Activated CD4-positive, alpha-beta T cell treated with anti-CD3 and anti-CD28 coated beads, Interleukin-2, amount 50 U/mL, for 48 hours (primary cell): ENCODE data around the gene PLCB4.

ENCODE experiments used
- DNase-seq, 2 experiments: peaks; one replicate each; pipeline ENCODE4 v3.0.0-alpha.2; 2020

PLCB4 gene

DNA sequence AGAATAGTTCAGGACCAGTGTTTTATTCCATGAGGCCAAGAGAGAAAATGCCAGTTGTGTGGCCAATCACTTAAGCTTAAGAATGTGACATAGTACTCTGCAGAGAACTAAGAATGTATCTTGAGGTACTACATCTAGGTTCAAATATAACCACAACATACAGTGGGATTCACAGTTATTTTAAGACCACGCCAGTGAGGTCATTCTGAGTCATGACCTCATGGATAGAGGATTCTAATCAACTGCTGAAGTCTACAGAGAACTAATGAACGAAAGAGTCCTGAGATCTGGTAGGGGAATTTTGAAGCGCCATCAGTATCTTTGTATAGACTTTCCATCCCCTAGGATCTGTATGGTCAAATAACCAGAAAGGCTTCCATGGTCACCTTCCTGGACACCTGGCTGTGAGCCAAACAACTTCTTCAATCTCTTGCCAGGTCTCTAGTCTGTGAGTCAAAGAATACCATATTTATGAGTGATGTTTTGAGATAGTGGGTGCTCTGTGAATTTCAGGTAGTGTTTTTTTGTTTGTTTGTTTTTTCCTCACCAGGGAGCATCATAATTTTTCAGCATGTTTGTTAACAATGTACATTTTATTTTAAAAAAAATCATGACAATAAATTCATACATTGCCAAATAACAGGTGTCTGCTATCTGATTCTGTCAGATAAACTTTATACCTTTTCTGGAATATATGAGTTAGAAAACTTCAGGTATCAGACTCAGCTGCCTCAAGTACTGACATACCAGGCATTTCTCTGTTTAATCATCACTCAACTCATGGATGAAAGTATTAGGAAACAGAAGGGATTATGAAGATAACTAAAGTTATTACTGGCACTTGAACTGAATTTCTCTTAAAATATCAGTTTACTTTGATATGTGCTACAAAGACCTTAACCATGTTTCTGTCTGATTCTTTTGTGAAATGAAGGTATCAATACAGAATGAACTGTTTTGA, 217.9 kb downstream of the PLCB4 start:
- no peak for DNase-seq

DNA sequence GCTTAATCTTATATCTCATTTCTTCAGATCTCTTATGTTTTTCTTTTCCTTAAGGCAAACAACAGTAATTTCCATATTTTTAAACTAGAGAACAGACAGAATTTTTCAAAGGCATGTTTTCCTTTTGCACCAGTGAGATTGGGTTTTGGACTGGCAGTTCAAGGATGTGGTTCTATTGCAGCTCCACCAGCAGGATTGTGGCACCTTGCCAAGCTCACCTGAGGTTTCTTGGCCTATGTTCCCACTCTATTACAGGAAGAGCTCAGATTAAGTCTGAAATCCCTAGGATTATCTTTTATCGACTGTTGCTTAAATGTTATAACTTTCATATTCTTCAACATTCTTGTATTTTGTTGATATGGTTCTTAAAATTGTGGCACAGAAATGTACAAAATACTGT, 218.9 kb downstream of the PLCB4 start:
- no peak for DNase-seq

- DNase-seq: no peak
These were observed 221.4 kb downstream of the PLCB4 start for GRCh38 chr20:9290331-9290730.

DNA sequence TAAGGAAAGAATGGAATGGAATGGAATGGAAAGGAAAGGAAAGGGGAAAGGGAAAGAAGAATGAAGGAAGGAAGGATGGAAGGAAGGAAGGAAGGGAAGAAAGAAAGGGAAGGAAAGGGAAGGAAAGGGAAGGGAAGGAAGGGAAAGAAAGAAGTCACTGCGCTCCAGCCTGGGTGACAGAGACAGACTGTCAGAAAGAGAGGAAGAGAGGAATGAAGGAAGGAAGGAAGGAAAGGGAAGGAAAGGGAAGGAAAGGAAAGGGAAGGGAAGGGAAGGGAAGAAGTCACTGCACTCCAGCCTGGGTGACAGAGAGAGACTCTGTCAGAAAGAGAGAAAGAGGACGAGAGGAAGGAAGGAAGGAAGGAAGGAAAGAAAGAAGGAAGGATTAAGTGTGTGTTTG, 224.3 kb downstream of the PLCB4 start:
- DNase-seq: no peak

DNA sequence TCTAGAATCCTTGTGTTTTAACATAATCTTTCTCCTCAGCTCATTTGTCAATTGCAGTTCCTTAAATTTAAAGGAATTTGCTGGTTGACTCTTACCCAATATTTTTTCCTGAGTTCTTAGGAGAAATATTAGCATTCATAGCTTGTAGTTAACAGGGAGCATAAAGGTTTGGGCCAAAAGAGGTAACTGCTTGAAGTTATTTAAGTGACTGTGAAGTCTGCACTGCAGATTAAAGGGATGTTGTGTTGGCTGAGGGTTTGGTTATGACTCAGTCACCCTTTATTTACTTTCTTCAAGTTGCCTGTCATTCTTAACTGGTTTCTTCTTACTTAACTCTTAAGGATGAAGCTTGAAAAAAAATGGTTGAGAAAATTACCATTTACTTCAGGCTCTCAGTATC, 225.2 kb downstream of the PLCB4 start:
- DNase-seq: no peak

DNA sequence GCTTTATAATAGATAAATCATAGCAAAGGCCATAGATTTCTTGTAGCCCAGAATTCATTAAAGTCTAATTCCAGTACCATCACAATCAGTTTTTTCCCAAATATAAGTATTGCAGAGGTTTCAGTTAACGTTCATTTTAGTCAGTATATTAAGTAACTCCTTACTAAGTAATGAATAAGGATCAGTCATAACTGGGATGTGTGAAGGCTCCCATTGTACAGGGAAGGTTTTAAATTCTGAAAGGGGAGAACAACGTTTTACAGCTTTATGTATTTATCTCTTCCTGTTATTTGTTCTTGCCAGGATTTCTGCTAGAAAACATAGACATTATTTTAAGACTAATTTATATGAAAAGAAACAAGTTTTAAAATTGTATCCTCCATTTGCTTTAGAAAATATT, 230.0 kb downstream of the PLCB4 start:
- DNase-seq: no peak

DNA sequence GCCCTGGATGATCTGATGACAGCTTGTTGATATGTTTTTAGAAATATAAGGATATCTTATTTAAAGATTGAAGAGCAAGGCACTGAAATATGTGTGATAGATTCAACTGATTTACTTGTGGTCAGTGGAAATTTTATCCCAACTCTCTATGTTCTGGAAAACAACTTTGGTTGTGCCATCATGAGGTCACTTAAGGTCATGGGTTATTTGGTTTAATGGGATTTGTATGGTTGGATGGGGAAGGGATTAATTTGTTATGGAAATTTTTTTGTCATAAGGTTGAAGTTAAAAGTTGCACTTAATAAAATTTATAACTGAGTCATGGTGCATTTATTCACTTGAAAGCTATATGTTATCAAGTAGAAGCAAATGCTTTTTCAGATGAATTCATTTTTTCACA, 231.2 kb downstream of the PLCB4 start:
- no peak for DNase-seq

- DNase-seq: no peak
These were observed 231.6 kb downstream of the PLCB4 start for GRCh38 chr20:9300534-9300933.

DNA sequence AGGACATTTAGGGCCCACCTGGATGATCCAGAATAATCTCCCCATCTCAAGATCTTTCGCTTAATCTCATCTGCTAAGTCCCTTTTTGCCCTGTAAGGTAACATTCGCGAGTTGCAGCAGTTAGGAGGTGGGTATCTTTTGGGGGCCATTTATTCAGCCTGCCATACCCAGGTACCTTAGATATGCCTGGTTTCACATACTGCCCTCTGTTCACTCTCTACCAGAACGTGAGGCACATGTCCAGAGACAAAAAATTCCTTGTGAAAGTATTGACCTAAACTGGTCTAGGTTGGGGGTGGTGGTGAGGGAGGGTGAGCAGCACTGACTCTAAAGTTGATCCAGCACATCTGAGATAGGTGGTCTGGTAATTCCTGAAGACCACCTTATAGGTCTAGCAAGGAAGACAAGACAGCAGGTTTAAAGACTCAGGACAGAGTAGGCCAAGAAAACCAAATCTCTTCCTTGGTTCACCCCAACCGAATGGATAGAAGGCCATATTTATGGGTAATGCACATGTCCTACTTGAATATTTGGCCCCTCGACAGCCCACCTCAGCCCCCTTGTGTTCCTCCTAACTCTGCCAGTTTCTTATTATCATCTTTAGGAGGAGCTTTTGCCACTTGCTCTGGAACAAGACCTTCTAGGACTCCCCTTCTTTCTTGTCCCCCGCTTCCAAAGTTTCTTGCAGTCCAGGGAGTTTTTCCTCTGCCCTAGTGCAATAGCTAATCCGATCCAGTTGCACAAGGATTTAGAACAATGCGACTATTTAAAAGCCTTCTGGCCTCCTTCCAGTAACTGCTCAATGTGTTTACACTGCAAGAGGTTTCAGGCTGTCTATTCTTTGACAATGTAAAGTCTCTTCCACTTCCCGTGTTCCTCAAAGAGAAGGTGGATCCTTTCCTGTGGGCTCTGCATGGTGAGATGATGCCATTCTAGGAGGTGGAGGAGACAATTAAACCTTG, 232.5 kb downstream of the PLCB4 start:
- DNase-seq: no peak

GRCh38 chr20:9302091-9302462, 233.2 kb downstream of the PLCB4 start:
- no peak for DNase-seq

- DNase-seq: no peak
These were observed 237.6 kb downstream of the PLCB4 start for GRCh38 chr20:9306521-9306920.

- no peak for DNase-seq
These were observed 239.2 kb downstream of the PLCB4 start for GRCh38 chr20:9308056-9308455.

- no peak for DNase-seq
These were observed 242.2 kb downstream of the PLCB4 start for GRCh38 chr20:9311132-9311531.

DNA sequence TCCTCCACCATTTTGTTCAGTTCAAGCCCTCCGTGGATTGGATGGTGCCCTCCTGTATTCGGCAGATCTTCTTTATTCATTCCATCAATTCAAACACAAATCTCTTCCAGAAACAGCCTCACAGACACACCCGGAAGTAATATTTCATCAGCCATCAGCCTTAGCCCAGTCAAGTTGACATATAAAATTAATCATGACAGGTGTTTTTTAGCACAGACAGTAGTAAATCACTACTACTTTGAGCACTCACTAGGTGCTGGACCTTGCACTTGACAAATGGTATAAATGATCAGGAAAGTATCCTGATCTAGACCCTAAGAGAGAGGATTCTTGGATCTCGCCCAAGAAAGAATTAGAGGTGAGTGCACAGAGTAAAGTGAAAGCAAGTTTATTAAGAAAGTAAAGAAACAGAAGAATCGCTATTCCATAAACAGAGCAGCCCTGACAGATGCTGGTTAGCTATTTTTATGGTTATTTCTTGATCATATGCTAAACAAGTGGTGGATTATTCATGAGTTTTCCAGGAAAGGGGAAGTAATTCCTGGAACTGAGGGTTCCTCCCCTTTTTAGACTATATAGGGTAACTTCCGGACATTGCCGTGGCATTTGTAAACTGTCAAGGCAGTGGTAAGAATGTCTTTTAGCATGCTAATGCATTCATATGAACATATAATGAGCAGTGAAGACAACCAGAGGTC, 250.9 kb downstream of the PLCB4 start:
- no peak for DNase-seq

GRCh38 chr20:9321007-9321406, 252.1 kb downstream of the PLCB4 start:
- no peak for DNase-seq

DNA sequence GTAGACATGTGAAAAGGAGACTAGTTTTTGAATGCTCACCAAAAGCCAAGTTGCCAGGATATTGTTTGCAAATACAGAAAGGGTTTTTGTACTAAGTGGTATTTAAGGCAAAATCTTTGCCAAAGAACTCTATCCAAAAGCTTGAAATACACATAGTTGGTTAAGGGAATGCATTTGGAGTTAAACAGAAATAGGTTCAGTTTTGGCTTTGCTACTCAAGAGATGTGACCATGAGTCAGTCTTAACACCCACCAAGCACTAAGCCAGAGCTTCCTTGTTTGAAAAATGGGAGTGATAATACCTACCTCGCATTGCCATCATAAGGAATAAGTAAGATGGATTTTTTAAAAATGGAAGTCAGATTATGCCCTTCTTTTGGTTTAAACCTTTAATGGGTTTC, 253.8 kb downstream of the PLCB4 start:
- DNase-seq: no peak

GRCh38 chr20:9323622-9324021, 254.7 kb downstream of the PLCB4 start:
- no peak for DNase-seq

GRCh38 chr20:9329355-9330101, 260.6 kb downstream of the PLCB4 start:
- DNase-seq: no peak

DNA sequence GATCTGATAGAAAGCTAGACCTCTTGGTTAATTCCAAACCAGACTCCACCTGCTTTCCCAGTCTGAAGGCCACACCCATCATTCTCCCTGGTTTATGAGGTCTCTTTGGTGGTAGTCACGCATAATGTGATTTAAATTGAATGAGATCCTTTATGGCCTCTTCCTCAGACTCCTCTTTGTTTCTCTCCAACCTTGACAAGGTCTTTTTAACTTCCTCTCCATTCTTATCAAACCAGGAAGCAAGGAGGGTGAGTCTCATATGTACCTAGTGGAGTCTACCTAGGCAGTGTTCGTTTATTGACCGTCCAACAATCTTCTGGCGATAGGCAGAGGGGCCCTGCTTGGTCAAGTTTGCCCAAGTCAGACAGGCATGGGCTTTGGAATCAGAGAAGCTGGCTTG, 261.3 kb downstream of the PLCB4 start:
- no peak for DNase-seq

GRCh38 chr20:9331707-9332435, 263.0 kb downstream of the PLCB4 start:
- DNase-seq: no peak

GRCh38 chr20:9332791-9333479, 264.0 kb downstream of the PLCB4 start:
- no peak for DNase-seq
